HG03520 (cell line): ENCODE data around the gene XYLT2.
"Not testable (repeated sequence)": the region's sequence is repeated elsewhere in the genome, so short reads cannot be mapped to it uniquely, and the experiment has no call there.

Experiments
- ATAC-seq: cut with Tn5 transposase; IDR thresholded peaks from one replicate; pipeline ENCODE4 v1.9.1; 2021; ENCODE audit warnings: mild to moderate bottlenecking, moderate library complexity; ENCODE audit not compliant: unreplicated experiment

XYLT2 gene

DNA sequence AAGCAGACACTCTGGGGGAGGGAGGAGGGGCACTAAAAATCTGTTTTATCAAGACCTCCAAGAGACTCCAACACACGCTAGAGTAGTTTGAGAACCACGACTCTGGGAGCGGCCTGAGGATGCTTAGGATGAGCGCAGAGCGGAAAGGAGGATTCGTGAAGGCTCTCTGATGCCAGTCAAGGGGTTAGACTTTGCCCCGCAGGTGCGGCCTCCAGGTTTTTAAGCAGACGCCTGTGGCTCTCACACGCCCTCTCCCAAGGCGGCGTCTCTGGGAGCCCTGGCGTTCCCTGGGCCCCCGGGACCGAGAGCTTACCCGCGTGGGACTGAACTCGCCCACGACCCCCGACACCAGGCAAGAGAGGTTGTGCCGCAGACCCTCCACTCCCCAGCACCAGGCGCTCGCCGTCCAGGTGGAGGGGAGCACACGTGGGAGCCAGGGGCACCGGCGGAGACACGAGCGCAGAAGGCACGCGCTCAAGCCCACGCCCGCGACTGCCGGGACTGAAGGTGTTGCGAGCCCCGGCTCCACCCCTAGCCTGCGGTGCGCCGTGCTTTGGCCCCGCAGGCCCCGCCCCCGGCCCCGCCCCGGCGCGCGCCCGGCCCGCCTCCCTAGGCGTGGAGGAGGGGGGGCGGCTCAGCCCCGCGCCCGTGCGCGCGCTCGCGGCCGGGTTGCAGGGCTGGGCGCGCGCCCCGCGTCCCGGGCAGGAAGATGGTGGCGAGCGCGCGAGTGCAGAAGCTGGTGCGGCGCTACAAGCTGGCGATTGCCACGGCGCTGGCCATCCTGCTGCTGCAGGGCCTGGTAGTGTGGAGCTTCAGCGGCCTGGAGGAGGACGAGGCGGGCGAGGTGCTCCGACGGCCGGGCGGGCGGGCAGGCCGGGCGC lies at the start of gene XYLT2:
XYLT2 (plus strand) TSS at position 695 of the 881 bp plus-strand sequence; CDS start at position 710, 15 bp downstream.
- ATAC-seq, result peak; percentile 72

DNA sequence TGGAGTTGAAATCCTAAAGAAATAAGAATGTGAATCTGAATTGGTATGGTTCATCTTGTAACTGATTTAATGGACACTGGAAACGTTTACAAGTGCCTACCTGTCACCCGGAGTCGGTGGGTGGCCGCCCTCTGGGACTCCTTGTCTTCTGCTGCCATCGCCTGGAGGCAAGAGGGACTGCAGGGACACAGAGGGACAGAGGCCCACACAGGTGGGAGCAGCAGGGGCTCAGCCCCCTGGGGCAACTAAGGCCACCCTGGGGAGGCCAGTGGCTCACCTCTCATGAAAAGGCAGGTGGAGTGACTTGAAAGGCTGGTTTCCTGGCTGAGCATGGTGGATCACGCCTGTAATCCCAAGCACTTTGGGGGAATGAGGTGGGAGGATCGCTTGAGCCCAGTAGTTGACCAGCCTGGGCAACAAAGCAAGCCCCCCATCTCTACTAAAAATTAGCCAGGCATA lies 48.5 kb upstream of the XYLT2 start:
- peak; percentile 53 for ATAC-seq

DNA sequence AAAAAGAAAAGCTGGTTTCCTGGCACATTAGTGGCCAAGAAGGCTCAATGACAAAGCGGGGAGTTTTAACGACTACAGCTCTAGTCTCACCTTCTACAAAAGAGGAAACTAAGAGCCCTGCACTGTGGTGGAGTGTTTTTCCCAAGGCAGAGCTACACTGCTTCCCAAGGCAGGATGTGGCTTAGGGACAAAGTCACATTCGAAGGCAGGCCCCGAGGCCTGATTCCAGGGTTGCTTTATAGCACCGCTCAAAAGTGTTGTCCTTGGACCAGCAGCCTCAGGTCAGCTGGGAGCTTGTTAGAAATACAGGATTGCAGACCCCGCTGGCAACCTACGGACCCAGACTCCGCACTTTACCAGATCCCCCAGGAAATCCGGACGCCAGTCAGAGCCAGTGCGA lies 47.9 kb upstream of the XYLT2 start:
- no peak for ATAC-seq

DNA sequence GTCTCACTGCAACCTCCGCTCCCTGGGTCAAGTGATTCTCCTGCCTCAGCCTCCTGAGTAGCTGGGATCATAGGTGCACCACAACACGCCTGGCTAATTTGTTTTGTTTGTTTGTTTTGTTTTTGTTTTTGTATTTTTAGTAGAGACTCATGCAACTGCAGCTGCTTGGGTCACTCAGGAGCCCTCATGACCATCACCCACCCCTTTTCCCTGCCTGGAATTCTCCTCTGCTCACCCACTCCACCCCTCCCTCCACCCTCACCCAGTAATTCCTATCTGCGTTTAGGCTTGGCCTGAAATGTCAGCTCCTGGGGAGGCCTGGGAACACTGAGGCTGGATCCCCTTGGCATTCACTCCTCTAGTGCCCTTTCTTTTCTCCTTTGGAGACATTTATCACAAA lies 46.1 kb upstream of the XYLT2 start:
- no peak for ATAC-seq

DNA sequence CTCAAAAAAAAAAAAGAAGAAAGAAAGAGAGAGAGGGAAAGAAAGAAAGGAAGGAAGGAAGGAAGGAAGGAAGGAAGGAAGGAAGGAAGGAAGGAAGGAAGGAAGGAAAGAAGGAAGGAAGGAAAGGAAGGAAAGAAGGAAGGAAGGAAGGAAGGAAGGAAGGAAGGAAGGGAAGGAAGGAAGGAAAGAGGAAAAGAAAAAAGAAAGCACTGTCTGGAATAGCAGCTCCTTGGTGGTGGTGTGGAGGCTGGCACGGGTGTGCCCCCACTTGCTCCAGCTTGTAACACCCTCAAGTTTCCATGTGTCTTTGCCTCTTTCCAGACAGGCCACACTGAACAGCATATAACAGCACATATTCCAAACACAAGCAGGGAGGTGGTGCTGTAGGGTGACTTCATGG lies 45.1 kb upstream of the XYLT2 start:
- not testable (repeated sequence) for ATAC-seq

DNA sequence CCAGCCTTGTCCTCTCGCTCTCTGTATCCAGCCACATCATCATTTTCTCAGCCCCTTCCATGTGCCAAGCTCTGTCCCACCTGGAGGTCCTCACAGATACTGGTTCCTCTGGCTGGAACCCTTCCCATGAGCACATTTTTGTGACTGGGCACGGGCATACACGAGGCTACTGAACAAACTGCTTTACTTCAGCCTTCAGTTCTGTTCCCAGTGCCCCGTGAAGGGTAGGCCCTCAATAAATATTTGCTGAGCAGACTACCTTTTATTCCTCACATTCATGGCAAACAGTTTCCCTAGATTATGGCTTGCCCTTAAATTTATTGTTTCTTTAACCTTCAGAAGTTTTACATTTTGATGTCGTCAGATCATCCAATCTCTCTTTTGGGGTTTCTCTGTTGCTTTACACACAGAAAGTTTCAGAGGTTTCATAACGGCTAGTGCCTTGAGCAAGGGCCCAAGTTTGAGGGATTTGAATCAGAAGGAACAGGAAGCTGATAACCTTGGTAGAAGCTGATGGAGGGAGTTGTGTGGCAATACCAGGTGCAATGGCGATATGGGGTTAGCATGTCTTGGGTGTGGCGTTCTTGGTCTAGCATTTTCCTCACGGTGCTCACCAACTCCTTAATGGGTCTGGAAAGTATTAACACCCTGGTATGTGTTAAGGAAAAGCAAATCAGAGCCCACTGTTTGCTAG lies 43.9 kb upstream of the XYLT2 start:
- ATAC-seq, result no peak

DNA sequence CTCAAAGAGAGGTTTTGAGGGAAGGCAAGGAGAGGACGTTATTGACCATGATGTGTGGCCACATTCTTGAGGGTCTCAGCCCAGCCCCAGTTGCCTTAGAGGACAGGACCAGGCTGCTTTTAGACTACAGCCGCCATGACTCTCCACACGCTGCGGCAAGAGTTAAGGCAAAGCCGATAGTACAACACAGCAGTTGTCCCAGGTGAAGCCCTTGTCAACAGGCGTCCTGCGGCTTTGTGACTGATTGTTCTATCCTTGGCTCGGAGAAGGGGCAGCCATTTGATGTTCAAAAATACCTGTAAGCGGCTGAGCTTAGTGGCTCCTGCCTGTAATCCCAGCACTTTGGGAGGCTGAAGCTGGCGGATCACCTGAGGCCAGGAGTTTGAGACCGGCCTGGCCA lies 42.9 kb upstream of the XYLT2 start:
- ATAC-seq, result no peak

DNA sequence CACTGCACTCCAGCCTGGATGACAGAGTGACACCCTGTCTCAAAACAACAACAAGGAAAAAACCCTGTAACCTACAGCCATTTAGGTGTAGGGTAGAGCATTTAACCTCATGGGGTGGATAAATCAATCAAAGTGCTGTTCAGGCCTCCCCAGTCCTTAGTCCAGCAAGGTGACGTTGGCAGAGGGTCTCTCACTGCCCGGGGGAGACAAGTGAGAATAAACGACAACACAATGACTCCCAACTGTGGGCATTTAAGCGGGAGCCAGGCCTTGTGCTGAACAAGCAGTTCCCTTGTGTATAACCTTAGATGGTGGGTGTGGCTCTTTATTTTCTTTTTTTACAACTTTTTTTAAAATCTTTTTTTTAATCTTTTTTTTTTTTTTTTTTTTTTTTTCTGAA lies 42.3 kb upstream of the XYLT2 start:
- ATAC-seq, result no peak

DNA sequence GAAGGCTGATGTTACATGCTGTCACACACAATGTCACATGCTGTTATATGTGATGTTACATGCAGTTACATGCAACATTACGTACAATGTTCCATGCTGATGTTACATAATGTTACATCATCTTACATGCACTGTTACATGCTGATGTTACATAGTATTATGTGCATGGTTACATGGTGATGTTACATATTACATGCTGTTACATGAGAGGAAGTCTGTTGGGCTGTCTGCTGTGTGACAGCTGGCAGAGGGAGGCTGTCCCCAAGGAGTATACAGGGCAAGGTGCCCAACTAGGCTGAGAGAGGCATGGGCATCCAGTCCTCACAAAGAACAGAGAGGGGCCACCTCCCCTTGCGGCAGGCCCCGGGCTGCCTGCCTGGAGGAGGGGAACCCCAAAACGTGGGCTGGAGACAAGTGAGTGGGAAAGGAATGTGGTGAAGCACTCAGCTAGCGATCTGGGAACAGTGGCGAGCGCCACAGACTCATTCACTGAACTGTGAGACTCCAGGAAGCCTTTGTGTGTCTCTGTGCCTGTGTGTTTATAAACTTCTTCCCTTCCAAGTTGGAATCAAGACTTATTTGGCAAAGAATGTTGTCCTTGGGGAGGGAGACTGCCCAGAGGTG lies 41.0 kb upstream of the XYLT2 start:
- no peak for ATAC-seq

DNA sequence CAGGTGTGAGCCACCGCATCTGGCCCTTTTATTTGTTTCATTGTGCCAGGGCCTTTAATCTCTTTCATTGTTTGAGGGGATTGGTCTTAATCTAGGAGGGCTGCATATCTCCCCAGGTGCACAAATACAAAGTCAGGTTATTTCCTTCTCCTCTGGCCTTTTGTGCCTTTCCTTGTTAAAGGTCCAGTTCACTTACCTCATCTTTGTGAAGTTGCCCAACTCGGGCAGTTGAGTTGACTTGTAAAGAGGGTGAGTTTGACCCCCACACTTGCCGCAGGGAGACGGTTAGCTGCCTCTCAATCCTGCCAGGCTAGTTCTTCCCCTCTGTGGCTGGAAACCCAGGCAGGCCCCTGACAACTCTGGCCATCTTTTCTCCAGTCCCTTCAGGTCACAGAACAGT lies 38.3 kb upstream of the XYLT2 start:
- no peak for ATAC-seq

DNA sequence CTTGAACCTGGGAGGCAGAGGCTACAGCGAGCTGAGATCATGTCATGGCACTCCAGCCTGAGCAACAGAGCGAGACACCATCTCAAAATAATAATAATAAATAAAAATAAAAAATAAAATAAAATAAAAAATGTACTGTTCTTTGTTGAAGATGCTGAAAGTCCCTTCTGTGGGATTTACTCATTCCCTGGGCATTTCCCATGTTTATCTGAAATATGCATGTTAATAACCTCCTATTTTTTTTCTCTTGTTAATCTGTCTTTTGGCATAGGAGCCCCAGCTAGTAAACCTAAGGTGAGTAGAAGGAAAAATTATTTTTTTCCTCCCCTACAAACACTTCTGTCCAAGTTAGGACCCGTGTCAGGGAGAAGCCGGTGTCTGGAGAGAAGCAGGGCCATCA lies 37.3 kb upstream of the XYLT2 start:
- no peak for ATAC-seq

DNA sequence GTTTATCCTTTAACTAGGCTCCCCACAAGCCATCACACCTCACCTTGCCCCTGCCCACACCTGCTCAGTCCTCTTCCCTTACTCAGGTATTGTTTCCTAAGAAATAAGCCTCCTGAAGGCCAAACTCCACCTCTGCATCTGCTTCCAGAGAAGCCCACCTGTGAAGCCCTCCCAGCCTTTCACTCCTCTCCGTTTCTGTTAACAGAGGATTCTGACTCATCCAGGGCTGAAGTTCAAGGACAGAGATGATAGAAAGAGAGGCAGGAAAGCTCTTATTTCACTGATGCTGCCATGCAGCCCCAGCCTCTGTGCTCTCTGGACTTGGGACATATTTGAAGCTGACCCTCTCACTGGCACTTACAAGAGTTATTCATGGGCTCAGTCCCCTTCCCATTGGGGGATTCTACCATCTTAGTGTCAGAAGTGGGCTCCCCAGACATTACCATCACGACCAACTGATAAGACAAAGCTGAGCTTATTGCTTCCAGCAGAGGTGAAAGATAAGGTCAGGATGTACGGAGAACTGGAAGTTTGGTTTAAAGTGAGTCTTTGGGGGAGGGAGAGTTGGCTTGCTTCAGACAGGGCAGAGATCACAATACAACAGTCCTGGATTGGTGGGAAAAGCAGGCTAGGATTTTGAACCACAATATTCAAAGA lies 35.3 kb upstream of the XYLT2 start:
- ATAC-seq, result no peak

DNA sequence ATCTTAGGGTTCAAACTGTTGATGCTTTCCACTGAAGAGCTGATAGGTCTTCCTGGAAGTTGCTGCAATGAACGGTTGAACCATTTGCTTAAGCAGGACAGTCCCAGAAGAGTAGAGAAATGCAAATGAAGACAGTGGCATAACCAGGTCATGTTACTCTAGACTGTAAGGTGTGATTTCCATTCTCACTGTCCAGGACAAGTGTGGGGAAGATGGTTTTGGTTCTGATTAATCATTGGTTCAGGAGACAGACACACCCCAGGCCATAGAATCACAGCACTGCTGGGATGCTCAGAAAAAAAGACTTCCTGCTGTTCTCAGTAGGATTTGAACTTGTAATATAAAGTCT lies 34.8 kb upstream of the XYLT2 start:
- ATAC-seq, result no peak

DNA sequence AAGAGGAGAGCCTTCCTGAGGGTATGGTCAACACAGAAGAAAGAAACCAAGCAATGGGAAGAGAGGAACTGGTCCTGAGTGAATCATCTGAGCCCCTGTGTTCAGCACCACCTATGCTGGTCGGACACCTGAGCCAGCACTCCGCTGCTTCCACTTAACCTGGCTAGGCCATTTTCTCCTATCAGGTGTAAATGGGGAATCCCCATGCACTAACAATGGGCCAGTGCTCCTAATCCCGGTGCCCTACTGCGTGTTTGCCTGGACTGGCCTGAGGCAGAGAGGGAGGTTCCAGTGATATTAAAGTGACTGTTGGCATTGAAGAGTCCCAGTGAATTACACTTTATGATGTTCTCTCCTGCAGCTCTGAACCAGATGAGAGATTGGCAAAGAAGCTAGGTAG lies 34.4 kb upstream of the XYLT2 start:
- no peak for ATAC-seq

DNA sequence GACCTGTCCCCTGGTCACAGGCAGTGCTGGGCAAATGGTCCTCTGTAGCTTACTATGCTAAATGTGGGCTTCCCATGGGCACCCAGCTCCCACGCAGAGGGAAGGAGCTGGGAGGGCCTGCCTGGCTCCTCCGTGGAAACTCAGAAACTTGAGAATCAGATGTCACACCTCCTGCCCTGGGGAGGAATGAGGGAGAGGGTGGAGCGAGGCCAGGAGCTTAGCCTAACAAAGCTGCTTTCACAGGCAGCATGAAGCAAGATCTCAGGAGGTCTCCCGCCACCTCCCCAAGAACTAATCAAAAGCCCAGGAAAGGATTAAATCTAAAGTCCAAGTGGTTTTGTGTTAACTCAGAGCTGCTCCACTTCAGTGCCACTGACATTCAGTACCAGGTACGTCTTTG lies 33.6 kb upstream of the XYLT2 start:
- ATAC-seq, result no peak

DNA sequence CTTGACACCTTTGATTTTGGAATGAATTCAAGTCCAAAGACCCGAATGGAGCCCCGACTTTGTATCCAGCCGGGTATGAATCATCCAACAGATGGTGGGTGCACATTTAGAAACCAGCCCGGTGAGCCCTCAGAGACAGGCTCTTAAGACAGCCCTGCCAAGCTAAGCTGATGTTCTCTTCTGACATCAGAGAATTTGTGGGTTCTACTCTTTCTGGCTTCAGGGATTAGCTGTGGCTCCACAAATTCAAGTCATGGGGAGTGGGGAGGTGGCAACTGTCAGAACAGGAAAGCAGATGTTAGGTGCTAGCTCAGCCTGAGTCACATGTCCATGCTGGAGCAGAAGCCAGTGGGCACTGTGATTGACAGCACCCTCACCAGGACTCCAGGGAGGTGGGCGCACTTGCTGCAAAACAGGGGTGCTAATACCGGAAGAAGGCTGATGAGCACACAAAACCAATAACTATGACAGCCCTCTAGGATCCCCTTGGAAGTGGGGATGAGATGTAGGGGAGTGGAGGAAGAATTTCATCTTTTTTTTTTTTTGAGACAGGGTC lies 31.4 kb upstream of the XYLT2 start:
- no peak for ATAC-seq

DNA sequence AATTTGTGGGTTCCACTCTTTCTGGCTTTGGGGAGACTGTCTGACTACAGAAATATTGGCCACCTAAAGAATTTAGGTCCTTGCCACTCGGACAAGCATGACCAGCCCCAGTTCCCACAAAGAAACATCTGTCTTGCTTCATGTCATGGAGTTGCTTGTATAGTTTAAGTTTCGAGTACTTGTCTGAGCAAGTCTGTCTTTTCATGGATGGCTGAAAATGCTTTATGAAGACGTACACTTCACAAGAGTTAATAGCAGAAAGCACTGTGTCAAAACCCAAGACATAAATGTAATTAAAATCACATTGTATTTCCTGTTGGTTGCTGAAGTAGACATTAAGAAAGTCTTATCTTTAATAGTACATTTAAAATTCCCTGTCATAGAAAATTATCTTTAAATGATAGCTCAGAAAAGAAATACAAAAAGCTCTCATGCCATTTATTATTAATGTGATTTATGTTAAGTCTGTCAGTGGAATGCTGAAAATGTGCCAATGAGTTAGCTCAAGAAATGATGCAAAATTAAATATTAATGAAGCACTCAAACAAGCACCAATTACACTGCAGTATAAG lies 29.8 kb upstream of the XYLT2 start:
- ATAC-seq, result no peak

DNA sequence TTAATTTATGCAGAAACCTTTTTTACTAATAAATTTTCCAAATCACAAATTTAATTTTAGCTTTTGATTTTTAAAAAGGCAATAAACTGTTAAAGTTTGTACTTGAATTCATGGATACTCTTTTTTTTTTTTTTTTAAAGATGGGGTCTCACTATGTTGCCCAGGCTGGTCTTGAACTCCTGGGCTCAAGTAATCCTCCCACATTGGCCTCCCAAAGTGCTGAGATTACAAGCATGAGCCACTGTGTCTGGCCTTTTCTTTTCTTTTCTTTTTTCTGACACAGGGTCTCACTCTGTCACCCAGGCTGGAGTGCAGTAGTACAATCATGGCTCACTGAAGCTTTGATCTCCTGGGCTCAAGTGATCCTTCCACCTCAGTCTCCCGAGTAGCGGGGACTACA lies 29.3 kb upstream of the XYLT2 start:
- ATAC-seq, result not testable (repeated sequence)

DNA sequence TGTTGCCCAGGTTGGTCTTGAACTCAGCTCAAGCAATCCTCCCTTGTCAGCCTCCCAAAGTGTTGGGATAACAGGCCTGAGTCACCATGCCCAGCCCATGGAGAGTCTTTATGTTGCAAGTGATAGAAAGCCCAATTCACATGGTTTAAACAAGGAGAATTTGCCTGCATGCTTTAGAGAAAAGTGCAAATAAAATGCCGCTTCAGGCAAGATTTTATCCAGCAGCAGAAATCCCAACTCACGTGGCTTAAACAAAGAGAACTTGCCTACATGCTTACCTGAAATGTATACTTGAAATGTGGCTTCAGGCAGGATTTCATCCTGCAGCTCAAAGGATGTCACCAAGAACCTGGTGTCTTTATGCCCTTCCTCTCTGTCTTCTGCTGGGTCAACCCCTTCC lies 28.8 kb upstream of the XYLT2 start:
- no peak for ATAC-seq

DNA sequence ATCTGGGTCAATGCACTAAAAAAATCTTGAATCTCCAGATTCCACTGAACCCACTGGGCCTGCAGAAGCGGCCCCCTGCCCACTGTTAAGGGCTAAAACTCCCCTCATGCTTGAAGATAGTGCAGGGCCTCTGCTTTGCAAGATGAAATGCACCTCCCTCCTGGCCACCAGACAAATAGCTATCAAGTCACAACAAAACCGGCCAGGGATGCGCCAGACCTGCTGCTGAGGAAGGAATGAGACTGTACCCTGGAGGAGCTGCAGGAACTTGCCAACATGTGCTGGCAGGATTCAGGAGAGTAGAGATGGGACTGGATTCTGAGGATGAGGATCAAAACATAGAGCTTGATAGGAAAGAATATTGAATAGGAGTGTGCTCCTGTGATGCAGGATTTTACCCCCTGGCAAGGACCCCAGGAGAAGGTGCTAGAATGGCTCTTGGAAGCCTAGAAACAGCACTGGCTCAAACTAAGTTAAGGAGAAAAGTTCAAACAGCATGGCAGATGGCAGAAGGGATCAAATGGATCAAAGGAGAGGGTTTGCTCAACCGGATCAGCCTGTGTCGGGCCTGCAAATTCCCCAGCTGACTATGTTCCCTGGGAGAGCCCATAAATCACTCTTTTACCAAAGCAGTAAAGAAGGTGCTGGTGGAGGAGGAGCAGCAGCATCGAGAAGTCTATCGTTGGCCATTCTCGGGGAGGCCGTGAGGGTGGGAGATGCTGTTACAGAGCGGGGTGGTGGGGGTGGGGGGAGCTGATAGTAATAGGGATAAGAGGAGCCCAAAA lies 27.2 kb upstream of the XYLT2 start:
- no peak for ATAC-seq
